BLaER1 treated with 17β-estradiol and CSF1 and Interleukin-3, amounts not matched to agents 10 nM and 100 nM (cell line): ENCODE data around the gene MBP.
"Not testable (repeated sequence)": the region's sequence is repeated elsewhere in the genome, so short reads cannot be mapped to it uniquely, and the experiment has no call there.

Experiments used
- H3K27ac ChIP-seq, 11 experiments: shearing (Covaris generic); formaldehyde crosslinking; 2 replicates each; pipeline ENCODE4 v1.8.1; 2022
- H3K27me3 ChIP-seq, 11 experiments: shearing (Covaris generic); formaldehyde crosslinking; 2 replicates each; pipeline ENCODE4 v1.8.1; 2022
- H3K36me3 ChIP-seq, 11 experiments: shearing (Covaris generic); formaldehyde crosslinking; 2 replicates each; pipeline ENCODE4 v1.8.1; 2022
- H3K4me1 ChIP-seq, 10 experiments: shearing (Covaris generic); formaldehyde crosslinking; 2 replicates each; pipeline ENCODE4 v1.8.1; 2022
- H3K4me2 ChIP-seq, 11 experiments: shearing (Covaris generic); formaldehyde crosslinking; 2 replicates each; pipeline ENCODE4 v1.8.1; 2022
- H3K4me3 ChIP-seq, 10 experiments: shearing (Covaris generic); formaldehyde crosslinking; 2 replicates each; pipeline ENCODE4 v1.8.1; 2022
- H3K9ac ChIP-seq, 11 experiments: shearing (Covaris generic); formaldehyde crosslinking; 2 replicates each; pipeline ENCODE4 v1.8.1; 2022
- H3K9me3 ChIP-seq, 11 experiments: shearing (Covaris generic); formaldehyde crosslinking; replicated peaks in 1 of 11; 2 replicates each; pipeline ENCODE4 v1.8.1; 2022
- H4K20me1 ChIP-seq, 11 experiments: shearing (Covaris generic); formaldehyde crosslinking; 2 replicates each; pipeline ENCODE4 v1.8.1; 2022
- Cebpa-rat ChIP-seq, 11 experiments: shearing (Covaris generic); IDR thresholded peaks; 2 replicates each; pipeline ENCODE4 v1.8.1; 2022

Gene MBP

DNA sequence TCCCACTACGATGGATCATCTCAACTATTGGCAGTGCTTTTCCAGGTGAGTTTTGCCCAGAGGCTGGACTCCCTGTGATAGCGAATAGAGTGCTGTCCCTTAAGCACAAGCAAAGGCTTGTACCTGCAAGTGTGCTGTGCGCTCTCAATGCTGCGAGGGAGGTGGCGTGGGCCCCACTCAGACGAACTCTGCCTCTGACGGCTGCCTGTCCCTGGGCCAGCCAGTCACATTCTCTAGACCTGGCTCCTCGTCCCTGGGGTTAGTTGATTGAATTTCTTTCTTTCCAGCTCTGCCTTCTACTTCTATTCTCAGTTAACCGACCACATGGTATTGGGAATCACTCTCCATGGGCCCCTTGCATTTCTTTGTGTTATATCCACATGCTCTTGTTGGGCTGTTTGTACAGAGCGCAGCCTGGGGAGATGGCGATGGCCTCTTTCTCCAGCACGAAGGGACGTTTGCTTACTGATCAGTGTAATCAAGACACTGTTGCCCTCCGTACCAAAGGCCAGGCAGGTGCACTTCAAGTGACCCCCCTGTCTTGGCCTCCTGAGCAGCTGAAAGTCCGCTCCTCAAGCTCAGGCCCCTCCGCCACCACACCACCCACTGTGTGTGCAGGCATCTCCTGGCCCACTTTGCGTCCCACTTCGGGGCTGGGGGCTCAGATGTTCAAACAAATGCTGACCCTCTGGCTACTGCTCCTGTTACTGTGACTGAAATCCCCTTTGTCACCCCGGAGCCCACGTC is 158.9 kb downstream of the MBP start:
- no peaks in the 10 kb centered on the region for H3K9me3 ChIP-seq
- H3K9ac ChIP-seq = no peak overlapping the region
- no peaks in the 10 kb centered on the region for H4K20me1 ChIP-seq
- H3K4me2 ChIP-seq = peak overlapping the region in 3 of 11 experiments; percentile 9 to 44 (median 13); a peak in 4 of 22 replicates
- H3K4me3 ChIP-seq = no peak overlapping the region
- peaks cover 5 to 34% (median 17%) of the 10 kb centered on the region in 11 experiments; a peak in 20 of 22 replicates for H3K36me3 ChIP-seq
- H3K27ac ChIP-seq = no peak overlapping the region
- no peak for TF ChIP-seq Cebpa-rat (IDR thresholded peaks at IDR 0.05)
- peaks cover 10 to 24% (median 17%) of the 10 kb centered on the region in 10 experiments; a peak in 17 of 20 replicates for H3K4me1 ChIP-seq
- no peaks in the 10 kb centered on the region for H3K27me3 ChIP-seq

DNA sequence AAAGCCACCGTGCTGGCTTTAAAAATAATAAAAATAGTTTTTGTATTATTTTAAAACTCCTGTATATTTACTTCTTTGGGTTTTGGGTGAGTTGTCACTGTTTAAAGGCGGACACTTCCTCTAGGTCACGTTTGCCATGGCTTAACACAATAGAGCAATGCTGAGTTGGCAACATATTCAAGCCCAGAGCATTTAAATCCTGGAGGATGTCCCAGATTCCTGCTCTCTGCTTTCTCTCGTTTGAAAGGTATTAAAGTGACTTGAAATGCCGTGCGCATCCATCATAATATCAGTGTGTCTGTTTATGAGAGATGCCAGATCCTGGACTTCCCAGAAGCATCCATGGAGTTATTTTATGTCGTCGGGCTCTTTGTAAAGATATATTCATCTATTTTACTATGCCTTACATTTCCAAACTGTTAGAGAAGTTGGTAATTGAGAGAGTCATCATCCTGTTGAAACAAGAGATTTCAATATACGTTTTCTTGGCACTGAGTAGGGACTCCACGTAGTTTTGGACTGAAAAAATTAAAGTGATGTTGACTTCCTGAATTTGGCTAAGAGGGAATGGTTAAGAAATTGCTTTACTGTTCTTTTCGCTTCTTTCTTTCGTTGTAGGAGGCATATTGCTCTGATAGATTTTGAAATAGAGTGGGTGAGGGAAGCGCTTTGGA is 159.6 kb downstream of the MBP start:
- H3K4me1 ChIP-seq = peaks cover 10 to 26% (median 17%) of the 10 kb centered on the region in 10 experiments; a peak in 17 of 20 replicates
- H3K27ac ChIP-seq = no peak overlapping the region
- H3K4me2 ChIP-seq = no peak overlapping the region
- no peak overlapping the region for H3K9ac ChIP-seq
- no peak overlapping the region for H3K4me3 ChIP-seq
- H3K9me3 ChIP-seq = no peaks in the 10 kb centered on the region
- peaks cover 0 to 2% (median 0%) of the 10 kb centered on the region in 11 experiments; a peak in 1 of 22 replicates for H4K20me1 ChIP-seq
- no peak for TF ChIP-seq Cebpa-rat (IDR thresholded peaks at IDR 0.05)
- no peaks in the 10 kb centered on the region for H3K27me3 ChIP-seq
- peaks cover 12 to 41% (median 22%) of the 10 kb centered on the region in 11 experiments; a peak in 21 of 22 replicates for H3K36me3 ChIP-seq

DNA sequence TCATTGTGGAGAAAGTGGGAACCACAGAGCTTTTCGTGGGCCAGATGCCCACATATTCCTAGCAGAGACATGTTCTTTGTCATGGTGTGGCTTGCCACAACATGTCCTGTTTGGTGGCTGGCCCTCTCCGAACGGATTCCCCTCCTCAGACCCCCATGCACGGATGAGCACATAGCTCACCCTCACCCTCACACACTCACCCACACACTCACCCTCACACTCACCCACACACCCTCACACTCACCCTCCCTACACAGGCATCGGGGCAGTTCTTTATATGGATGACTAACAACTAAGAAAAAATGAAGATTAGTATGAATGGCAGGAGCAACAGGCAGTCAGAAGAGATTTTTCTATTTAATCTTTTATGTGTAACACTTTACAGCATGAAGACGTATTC is 160.3 kb downstream of the MBP start:
- Histone ChIP-seq H3K27me3 (no peaks in the 10 kb centered on the region), H3K9ac (no peak overlapping the region), H3K4me1 (peaks cover 10 to 32% (median 17%) of the 10 kb centered on the region in 10 experiments; a peak in 17 of 20 replicates), H3K9me3 (no peaks in the 10 kb centered on the region; a peak in 1 of 22 replicates), H3K36me3 (peaks cover 13 to 44% (median 28%) of the 10 kb centered on the region in 11 experiments; a peak in 21 of 22 replicates), H4K20me1 (peaks cover 0 to 9% (median 0%) of the 10 kb centered on the region in 11 experiments; a peak in 1 of 22 replicates), H3K27ac (no peak overlapping the region), H3K4me3 (no peak overlapping the region), H3K4me2 (no peak overlapping the region)
- TF ChIP-seq Cebpa-rat (IDR thresholded peaks at IDR 0.05) = no peak

DNA sequence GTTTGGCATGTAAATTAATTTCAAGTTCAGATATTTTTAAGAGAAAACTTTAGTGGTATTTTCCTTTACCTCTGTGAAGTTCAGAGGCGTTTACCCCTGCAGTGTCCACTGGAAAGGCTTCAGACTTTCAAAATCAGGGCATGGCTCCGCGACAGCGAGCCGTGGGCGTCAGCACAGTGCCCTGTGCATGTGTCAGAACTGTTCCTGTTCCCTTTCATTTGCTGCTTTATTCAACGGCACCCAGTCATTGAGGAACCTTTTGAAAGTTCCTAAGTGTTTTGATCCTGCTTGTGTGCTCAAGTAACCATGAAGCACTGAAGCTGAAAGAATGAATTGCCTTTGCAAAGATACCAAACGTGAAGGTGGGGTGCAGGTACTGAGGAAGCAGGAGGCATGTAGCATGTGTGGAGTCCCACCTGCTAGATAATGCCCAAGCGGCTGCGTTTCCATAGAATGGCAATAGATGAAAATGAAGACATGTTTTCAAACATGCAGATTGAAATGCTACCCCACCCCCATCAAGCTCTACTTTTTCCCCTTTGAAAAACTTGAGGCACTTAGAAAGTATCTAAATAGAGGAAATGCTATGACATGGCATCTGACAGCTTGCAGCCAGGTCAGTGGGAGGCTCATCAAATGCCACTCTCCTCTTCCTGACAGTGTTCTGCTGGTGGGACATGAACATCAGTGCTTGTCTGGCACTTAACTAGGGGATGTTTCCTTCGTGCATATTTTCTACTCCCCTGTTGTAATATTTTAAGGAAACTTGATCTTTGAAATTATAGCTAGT is 161.6 kb downstream of the MBP start:
- H3K4me1 ChIP-seq = peaks cover 11 to 32% (median 19%) of the 10 kb centered on the region in 10 experiments; a peak in 18 of 20 replicates
- no peak overlapping the region for H3K9ac ChIP-seq
- peaks cover 5 to 9% (median 9%) of the 10 kb centered on the region in 11 experiments; a peak in 17 of 22 replicates for H3K9me3 ChIP-seq
- TF ChIP-seq Cebpa-rat (IDR thresholded peaks at IDR 0.05) = no peak
- no peaks in the 10 kb centered on the region for H3K27me3 ChIP-seq
- peaks cover 0 to 9% (median 0%) of the 10 kb centered on the region in 11 experiments; a peak in 1 of 22 replicates for H4K20me1 ChIP-seq
- H3K36me3 ChIP-seq = peaks cover 20 to 56% (median 36%) of the 10 kb centered on the region in 11 experiments
- H3K27ac ChIP-seq = no peak overlapping the region
- no peak overlapping the region for H3K4me3 ChIP-seq
- peak overlapping the region in 4 of 11 experiments; percentile 33 to 61 (median 48); a peak in 8 of 22 replicates for H3K4me2 ChIP-seq

DNA sequence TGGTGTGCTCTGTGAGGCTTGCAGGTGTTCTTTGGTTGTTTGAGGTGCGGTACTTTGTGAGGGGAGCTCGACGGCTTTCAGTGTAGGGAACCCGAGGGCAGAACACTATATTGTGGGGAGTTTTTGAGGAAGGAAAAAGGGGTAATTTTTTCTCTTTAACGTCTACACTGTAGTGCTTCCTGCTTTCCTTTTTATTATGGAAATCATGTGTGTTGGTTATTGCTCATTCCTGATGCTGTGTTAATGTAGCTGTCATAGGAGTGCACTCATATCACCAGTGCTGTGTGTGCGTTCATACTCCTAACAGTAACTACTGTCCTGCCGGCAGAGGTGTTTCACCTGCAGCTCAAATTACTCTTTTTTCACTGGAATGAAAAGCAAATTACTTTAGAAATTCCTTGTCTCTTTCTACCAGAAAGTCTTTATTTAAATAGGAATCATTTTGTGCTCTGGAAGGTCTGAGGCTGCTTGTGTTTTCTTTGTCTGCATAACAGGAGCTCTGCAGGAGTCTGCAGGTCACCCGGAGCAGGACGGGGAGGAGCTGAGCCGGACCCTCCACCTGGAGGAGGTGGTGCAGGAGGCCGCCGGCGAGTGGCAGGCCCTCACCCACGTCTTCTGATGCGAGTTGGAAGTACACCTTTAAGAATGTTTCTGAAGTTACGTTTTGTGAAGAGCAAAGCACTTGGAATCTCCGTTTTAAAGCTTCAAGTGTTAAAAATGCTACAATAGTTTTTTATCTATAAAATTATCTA is 164.7 kb downstream of the MBP start:
- no peak overlapping the region for H3K4me3 ChIP-seq
- no peak for TF ChIP-seq Cebpa-rat (IDR thresholded peaks at IDR 0.05)
- H3K9me3 ChIP-seq = peaks cover 5 to 17% (median 15%) of the 10 kb centered on the region in 11 experiments; a peak in 17 of 22 replicates
- H3K27me3 ChIP-seq = no peaks in the 10 kb centered on the region
- H4K20me1 ChIP-seq = peaks cover 0 to 9% (median 0%) of the 10 kb centered on the region in 11 experiments; a peak in 1 of 22 replicates
- no peak overlapping the region for H3K9ac ChIP-seq
- H3K36me3 ChIP-seq = peaks cover 28 to 60% (median 39%) of the 10 kb centered on the region in 11 experiments
- H3K4me2 ChIP-seq = peak overlapping the region in 2 of 11 experiments; percentile 18 to 33; a peak in 1 of 22 replicates
- H3K4me1 ChIP-seq = peaks cover 15 to 41% (median 30%) of the 10 kb centered on the region in 10 experiments
- H3K27ac ChIP-seq = no peak overlapping the region

DNA sequence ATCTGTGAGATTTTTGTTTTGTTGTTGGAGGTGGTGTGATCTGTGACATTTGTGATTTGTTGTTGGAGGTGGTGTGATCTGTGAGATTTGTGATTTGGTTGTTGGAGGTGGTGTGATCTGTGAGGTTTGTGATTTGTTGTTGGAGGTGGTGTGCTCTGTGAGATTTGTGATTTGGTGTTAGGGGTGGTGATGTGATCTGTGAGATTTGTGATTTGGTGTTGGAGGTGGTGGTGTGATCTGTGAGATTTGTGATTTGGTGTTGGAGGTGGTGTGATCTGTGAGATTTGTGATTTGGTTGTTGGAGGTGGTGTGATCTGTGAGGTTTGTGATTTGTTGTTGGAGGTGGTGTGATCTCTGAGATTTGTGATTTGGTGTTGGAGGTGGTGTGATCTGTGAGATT is 165.3 kb downstream of the MBP start:
- Histone ChIP-seq H3K4me2 (peak overlapping the region in 2 of 11 experiments; percentile 18 to 33; a peak in 1 of 22 replicates), H3K9me3 (peaks cover 5 to 20% (median 17%) of the 10 kb centered on the region in 11 experiments; a peak in 18 of 22 replicates), H3K4me1 (peaks cover 15 to 42% (median 30%) of the 10 kb centered on the region in 10 experiments), H3K36me3 (peaks cover 34 to 62% (median 45%) of the 10 kb centered on the region in 11 experiments)
- not testable (repeated sequence) for H3K4me3 ChIP-seq, H3K9ac ChIP-seq, H3K27me3 ChIP-seq, H3K27ac ChIP-seq, H4K20me1 ChIP-seq

DNA sequence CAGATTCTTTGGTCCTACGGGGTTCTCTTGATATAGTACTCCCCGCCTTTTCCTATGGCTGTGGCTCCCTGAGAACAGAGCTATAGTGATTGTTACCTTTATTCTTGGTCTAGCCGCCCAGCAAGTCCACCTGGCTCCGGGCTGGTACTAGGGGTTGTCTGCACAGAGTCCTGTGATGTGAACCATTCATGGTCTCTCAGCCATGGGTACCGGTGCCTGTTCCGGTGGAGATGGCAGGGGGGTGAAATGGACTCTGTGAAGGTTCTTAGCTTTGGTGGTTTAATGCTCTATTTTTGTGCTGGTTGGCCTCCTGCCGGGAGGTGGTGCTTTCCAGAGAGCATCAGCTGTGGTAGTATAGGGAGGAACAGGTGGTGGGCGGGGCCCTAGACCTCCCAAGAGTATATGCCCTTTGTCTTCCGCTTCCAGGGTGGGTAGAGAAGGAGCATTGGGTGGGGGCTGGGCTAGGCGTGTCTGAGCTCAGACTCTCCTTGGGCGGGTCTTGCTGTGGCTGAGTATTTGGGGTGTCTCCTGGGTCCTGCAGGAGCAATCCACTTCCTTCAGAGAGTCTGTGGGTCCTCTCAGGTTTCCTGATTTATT is 166.9 kb downstream of the MBP start:
- peaks cover 9 to 31% (median 23%) of the 10 kb centered on the region in 10 experiments for H3K4me1 ChIP-seq
- H3K27me3 ChIP-seq, H4K20me1 ChIP-seq, H3K9ac ChIP-seq: not testable (repeated sequence)
- H3K4me3 ChIP-seq = peak overlapping the region in 1 of 10 experiments; percentile 19; a peak in 2 of 20 replicates
- H3K36me3 ChIP-seq = peaks cover 45 to 74% (median 56%) of the 10 kb centered on the region in 11 experiments
- H3K27ac ChIP-seq = peak overlapping the region in 2 of 11 experiments; percentile 14 to 34; a peak in 1 of 22 replicates
- H3K4me2 ChIP-seq = peak overlapping the region in 10 of 11 experiments; percentile 7 to 76 (median 58); a peak in 17 of 22 replicates
- peaks cover 5 to 26% (median 23%) of the 10 kb centered on the region in 11 experiments; a peak in 19 of 22 replicates for H3K9me3 ChIP-seq
